Keratinocyte (primary cell): Measurements from ENCODE around the gene HOXA1. TPM values are rescaled to one million over a fixed set of nuclear protein-coding genes. Genes with fewer than 3 reads are reported as not detected.

Experiments used
- DNase-seq: peaks from one replicate; pipeline ENCODE4 v3.0.0-alpha.2; 2011; ENCODE audit warnings: low read depth, missing footprints, low spot score
- FAIRE-seq: peaks from 2 replicates; lab custom pipeline; 2011; peaks lifted over from hg19 to GRCh38; lab: Jason Lieb, UNC
- H2AFZ ChIP-seq: 2 replicates; pipeline ENCODE4 v1.6.0; 2012; ENCODE audit warnings: low read length, control low read depth, inconsistent platforms; ENCODE audit not compliant: control insufficient read depth
- H3K27ac ChIP-seq: 2 replicates; pipeline ENCODE4 v1.5.1; 2011; ENCODE audit warnings: low read length; ENCODE audit not compliant: control insufficient read depth, insufficient read depth
- H3K27me3 ChIP-seq: 3 replicates; pipeline ENCODE4 v1.6.0; 2011; ENCODE audit warnings: low read length; ENCODE audit not compliant: control insufficient read depth, insufficient read depth; ENCODE audit errors: extremely low read depth
- H3K36me3 ChIP-seq, 2 experiments: 2 replicates in 1 of 2; 3 replicates in 1 of 2; pipeline ENCODE4 v1.5.1; 2011; ENCODE audit warnings: low read length in 2 of 2, mild to moderate bottlenecking in 1 of 2; ENCODE audit not compliant: control insufficient read depth in 2 of 2, insufficient read depth in 2 of 2; ENCODE audit errors: extremely low read depth in 1 of 2
- H3K4me1 ChIP-seq: 3 replicates; pipeline ENCODE4 v1.5.1; 2011; ENCODE audit warnings: low read length; ENCODE audit not compliant: control insufficient read depth, insufficient read depth; ENCODE audit errors: extremely low read depth
- H3K4me2 ChIP-seq: 3 replicates; pipeline ENCODE4 v1.6.0; 2011; ENCODE audit warnings: low read depth, low read length; ENCODE audit not compliant: control insufficient read depth, insufficient read depth; ENCODE audit errors: extremely low read depth
- H3K4me3 ChIP-seq, 3 experiments: fragments of 200-600 bp in 1 of 3; sonication (generic) in 1 of 3; 2 replicates in 2 of 3; 3 replicates in 1 of 3; pipeline ENCODE4 v1.5.1; 2011 to 2016; ENCODE audit warnings: low read length in 3 of 3, mild to moderate bottlenecking in 3 of 3, control low read depth in 2 of 3, inconsistent platforms in 1 of 3, low read depth in 1 of 3, mixed read lengths in 1 of 3, mixed run types in 1 of 3, moderate library complexity in 1 of 3; ENCODE audit not compliant: control insufficient read depth in 2 of 3, insufficient read depth in 2 of 3; ENCODE audit errors: extremely low read depth in 1 of 3
- H3K79me2 ChIP-seq: 2 replicates; pipeline ENCODE4 v1.6.0; 2012; ENCODE audit warnings: low read length; ENCODE audit not compliant: control insufficient read depth, insufficient read depth
- H3K9ac ChIP-seq: 3 replicates; pipeline ENCODE4 v1.6.0; 2011; ENCODE audit warnings: low read length; ENCODE audit not compliant: control insufficient read depth, insufficient read depth; ENCODE audit errors: extremely low read depth
- H3K9me1 ChIP-seq: 3 replicates; pipeline ENCODE4 v1.6.0; 2011; ENCODE audit warnings: low read length; ENCODE audit not compliant: control insufficient read depth, insufficient read depth; ENCODE audit errors: extremely low read depth
- H3K9me3 ChIP-seq: 2 replicates; pipeline ENCODE4 v1.5.1; 2012; ENCODE audit warnings: low read depth, low read length; ENCODE audit not compliant: control insufficient read depth
- H4K20me1 ChIP-seq: 3 replicates; pipeline ENCODE4 v1.6.0; 2011; ENCODE audit warnings: low read length; ENCODE audit not compliant: control insufficient read depth, insufficient read depth; ENCODE audit errors: extremely low read depth
- EZH2 ChIP-seq: IDR thresholded peaks from one replicate; pipeline ENCODE4 v1.6.1; 2012; ENCODE audit warnings: inconsistent platforms, mild to moderate bottlenecking, low read length, moderate library complexity
- dilution Hi-C: fragments of 300-500 bp; cut with MboI; formaldehyde crosslinking; loops from one replicate; pipeline ENCODE4 v1.7.0; 2020; ENCODE audit warnings: low sequenced_read_pairs; ENCODE audit not compliant: extremely low pct_ligation_motif_present
- polyA plus RNA-seq, 5 experiments: library from polyadenylated mRNA; depleted of rRNA in 3 of 5; stranded (reverse) in 3 of 5; stranded (forward) in 1 of 5; unstranded in 1 of 5; fragments of >200 nt; gene quantifications; 1 replicate in 1 of 5; 2 replicates in 3 of 5; 3 replicates in 1 of 5; pipeline versions ENCODE4 v1.2.1 to v1.2.3, GENCODE V29; 2011 to 2012; ENCODE audit warnings: missing spikeins in 2 of 5, low read depth in 1 of 5, low replicate concordance in 1 of 5
- TF ChIP-seq, protein P1 (sequence below), 3 experiments: IDR thresholded peaks in 1 of 3; conservative IDR thresholded peaks in 1 of 3; optimal IDR thresholded peaks in 1 of 3; 2 replicates in 2 of 3; 3 replicates in 1 of 3; pipeline versions ENCODE3 to v1.5.1; 2011; ENCODE audit warnings: low read length in 3 of 3, mild to moderate bottlenecking in 3 of 3, moderate library complexity in 2 of 3, control low read depth in 1 of 3, inconsistent platforms in 1 of 3; ENCODE audit not compliant: insufficient read depth in 2 of 3; ENCODE audit errors: extremely low read depth in 1 of 3

Gene HOXA1
- polyA plus RNA-seq, 1 donor (not counting 4 experiments of a cell fraction or from before 2014, with no cell fraction given), result 11.9 TPM

DNA sequence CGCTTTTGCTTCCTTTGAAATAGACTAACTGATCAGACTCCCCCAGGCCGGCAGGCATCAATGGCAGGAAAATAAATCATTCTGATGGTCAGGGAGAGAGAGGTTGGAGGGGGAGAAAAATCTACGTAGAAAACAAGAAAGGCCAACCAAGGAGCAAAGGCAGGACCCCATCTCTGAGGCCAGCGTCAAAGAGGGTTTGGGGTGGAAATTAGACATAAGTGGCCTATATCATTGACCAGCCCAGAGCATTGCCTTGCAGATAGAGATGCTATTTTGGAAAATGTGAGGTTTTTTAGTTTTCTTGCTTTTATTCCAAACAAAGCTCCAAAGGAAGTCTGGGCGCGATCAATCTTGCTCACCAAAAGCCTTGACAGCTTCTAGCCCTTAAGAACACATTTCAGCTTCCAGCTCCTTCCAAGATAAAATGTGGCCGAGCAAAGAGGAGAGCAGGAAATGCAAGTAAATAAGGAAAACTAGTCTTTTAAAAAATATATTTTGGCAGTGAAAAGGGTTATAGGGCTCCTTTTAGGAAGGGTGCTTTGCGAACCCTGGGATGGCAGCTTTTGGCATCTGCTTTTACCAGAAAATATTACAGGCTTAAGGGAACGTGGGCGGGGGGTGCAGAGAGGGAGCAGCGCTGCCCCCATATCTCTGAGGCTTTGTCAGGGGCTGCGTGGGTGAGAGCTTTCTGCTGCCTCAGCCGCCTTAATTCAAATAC lies 8.7 kb upstream of the HOXA1 start:
- no peak for DNase-seq
- no peaks in the 10 kb centered on the region for H3K27me3 ChIP-seq
- no peak for TF ChIP-seq EZH2
- TF ChIP-seq, protein P1, sequence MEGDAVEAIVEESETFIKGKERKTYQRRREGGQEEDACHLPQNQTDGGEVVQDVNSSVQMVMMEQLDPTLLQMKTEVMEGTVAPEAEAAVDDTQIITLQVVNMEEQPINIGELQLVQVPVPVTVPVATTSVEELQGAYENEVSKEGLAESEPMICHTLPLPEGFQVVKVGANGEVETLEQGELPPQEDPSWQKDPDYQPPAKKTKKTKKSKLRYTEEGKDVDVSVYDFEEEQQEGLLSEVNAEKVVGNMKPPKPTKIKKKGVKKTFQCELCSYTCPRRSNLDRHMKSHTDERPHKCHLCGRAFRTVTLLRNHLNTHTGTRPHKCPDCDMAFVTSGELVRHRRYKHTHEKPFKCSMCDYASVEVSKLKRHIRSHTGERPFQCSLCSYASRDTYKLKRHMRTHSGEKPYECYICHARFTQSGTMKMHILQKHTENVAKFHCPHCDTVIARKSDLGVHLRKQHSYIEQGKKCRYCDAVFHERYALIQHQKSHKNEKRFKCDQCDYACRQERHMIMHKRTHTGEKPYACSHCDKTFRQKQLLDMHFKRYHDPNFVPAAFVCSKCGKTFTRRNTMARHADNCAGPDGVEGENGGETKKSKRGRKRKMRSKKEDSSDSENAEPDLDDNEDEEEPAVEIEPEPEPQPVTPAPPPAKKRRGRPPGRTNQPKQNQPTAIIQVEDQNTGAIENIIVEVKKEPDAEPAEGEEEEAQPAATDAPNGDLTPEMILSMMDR (optimal IDR thresholded peaks at IDR 0.05 in 1 of 3, IDR thresholded peaks at IDR 0.05 in 1 of 3, conservative IDR thresholded peaks at IDR 0.05 in 1 of 3; ENCODE audit: extremely low read depth in 1 of 3, insufficient read depth in 2 of 3, low read length in 3 of 3), result no peak
- dilution Hi-C loops, result no loop called here
- peak overlapping the region; percentile 19 for H3K27ac ChIP-seq
- H3K4me3 ChIP-seq, result no peak overlapping the region
- no peak overlapping the region for H3K9ac ChIP-seq
- peaks cover 0 to 12% of the 10 kb centered on the region in 2 experiments for H3K36me3 ChIP-seq
- FAIRE-seq, result no peak
- H3K4me2 ChIP-seq, result peak overlapping the region; percentile 97
- peaks cover 33% of the 10 kb centered on the region for H3K79me2 ChIP-seq
- H3K9me1 ChIP-seq, result no peaks in the 10 kb centered on the region
- H4K20me1 ChIP-seq, result no peaks in the 10 kb centered on the region
- peaks cover 44% of the 10 kb centered on the region for H3K4me1 ChIP-seq
- H2AFZ ChIP-seq, result no peak overlapping the region
- no peaks in the 10 kb centered on the region for H3K9me3 ChIP-seq

- Histone ChIP-seq H3K27me3 (no peaks in the 10 kb centered on the region), H3K9me3 (no peaks in the 10 kb centered on the region), H3K79me2 (peaks cover 41% of the 10 kb centered on the region), H3K9me1 (no peaks in the 10 kb centered on the region), H3K36me3 (peaks cover 0 to 17% of the 10 kb centered on the region in 2 experiments), H3K4me2 (peak overlapping the region; percentile 97), H3K27ac (peak overlapping the region; percentile 79), H2AFZ (peak overlapping the region; percentile 74), H3K4me1 (peaks cover 49% of the 10 kb centered on the region), H3K4me3 (peak overlapping the region; percentile 21 to 79 (median 75)), H4K20me1 (no peaks in the 10 kb centered on the region), H3K9ac (peak overlapping the region; percentile 81)
- no peak for TF ChIP-seq EZH2
- TF ChIP-seq, protein P1 (optimal IDR thresholded peaks at IDR 0.05 in 1 of 3, IDR thresholded peaks at IDR 0.05 in 1 of 3, conservative IDR thresholded peaks at IDR 0.05 in 1 of 3; ENCODE audit: extremely low read depth in 1 of 3, insufficient read depth in 2 of 3, low read length in 3 of 3), result no peak
- dilution Hi-C loops, result no loop called here
- DNase-seq, result no peak
- no peak for FAIRE-seq
These were observed 7.9 kb upstream of the HOXA1 start for GRCh38 chr7:27103489-27104226.
